GM21619 (cell line): ENCODE measurements around the gene NTNG1.

Experiments used
- ATAC-seq: cut with Tn5 transposase; IDR thresholded peaks from one replicate; pipeline ENCODE4 v1.9.1; 2021; ENCODE audit not compliant: unreplicated experiment

Gene NTNG1

DNA sequence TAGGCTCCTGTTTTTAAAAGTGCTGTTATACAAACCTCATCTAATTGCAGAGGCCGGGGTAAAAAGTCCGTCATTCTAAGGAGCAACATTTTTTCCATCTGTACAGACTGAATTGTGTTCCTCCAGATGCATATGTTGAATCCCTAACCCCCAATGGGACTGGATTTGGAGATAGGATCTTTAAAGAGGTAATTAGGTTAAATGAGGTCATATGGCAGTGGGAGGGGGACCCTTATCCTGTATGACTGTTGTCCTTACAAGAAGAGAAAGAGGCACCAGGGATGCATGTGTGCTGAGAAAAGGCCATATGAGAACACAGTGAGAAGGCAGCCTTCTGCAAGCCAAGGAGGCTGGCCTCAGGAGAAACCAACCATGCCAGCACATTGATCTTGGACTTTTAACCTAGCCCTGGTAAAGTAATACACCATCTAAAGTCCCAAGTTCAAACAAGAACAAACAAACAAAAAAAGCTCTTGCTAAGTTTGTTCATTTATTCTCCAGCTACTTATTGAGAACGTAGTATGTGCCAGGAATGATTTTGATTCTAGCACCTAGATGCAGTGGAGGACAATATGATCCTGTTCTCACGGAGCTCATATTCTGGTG lies 352.4 kb downstream of the NTNG1 start:
- ATAC-seq, result no peak

DNA sequence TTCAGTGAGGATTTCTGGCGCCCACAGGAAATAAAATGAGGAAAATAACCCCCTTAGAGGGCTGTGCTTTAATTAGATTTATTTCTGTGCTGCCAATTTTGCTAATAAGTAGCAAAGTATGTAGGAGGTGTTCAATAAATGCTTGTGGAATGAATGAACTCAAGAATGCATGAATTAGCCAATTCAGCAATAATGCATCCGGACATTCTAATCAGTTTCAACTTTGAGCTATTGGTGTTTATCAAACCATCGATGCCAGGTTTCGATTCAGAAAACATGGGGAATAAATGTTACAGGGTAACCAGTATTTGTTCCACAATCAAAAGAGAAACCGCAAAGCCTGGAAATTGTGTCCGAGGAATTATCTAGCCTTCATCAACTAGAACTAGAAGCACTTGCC lies 353.2 kb downstream of the NTNG1 start:
- ATAC-seq, result no peak

DNA sequence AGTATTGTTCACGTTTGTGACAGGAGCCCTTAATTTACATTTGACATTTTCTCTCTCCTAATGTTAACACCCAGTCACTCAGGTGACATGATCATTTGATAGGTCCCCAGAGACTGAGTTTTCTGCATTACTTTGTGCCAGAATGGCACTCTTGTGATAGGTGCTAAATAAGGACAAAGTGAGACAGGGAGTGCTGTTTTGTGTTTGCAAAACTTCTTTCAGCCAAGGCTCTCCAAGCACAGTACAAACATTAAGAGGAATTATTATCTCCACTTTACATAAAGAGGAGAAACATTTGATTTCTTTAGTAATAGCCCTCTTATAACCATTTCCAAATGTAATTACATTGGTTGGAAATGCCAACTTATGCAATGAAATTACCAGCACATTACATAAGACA lies 355.2 kb downstream of the NTNG1 start:
- no peak for ATAC-seq

DNA sequence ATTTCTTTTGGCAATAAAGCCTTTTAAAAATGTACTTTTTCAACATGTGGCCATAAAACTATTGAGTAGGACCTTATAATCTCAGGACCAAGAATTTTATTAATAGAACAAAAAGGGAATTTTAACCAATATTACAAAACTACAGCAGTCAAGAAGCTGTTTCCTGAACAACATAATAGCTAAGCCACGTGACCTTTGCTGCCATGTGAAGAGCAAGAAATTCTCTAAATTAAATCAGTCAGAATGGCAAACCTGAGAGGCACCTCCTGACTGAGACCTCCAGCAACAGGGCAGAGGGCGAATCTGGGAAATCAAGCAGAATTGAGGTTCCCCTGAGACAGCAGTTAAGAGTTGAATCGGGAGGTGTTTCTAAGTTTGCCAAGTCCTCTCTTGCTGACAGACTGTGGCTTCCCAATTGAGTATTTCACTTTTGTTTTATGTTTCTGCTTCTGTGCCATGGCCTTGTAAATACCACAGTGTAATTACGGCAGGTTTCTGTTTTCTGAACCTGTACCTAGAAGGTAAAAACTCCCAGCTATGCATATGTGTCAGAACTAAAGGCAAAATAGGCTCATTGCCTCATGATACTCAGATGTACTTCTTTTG lies 358.4 kb downstream of the NTNG1 start:
- peak; percentile 98 for ATAC-seq

DNA sequence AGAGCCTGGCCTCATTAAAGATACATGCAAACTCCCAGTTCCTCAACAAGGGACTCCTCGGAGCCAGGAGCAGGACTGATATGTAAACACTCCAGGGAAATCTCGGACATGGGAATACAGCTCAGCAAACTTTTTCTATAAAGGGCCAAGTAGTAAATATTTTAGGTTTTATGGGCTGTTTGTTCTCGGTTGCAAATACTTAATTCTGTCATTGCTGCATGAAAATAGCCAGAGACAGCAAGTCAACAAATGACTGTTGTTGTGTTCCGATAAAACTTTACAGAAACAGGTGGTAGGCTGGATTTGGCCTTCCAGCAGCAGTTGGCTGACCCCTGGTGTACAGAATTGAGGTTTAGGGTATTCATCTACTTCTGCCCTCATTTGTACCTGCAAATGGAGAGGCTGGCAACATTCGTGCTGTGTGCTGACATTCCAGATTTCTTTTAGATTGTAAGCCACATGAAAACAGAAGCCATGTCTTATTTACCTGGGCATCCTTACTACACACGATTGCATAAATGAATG lies 360.3 kb downstream of the NTNG1 start:
- ATAC-seq, result no peak

DNA sequence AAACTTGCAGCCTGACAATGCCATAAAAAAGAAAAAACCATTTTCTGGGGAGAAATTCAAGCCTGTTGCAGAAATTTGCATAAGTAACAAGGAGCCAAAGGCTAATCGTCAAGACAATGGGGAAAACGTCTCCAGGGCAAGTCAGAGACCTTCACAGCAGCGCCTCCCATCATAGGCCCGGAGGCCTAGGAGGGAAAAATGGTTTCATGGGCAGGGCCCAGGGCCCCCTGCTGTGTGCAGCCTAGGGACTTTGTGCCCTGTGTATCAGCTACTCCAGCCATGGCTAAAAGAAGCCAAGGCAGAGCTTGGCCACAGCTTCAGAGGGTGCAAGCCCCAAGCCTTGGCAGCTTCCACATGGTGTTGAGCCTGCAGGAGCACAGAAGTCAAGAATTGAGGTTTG lies 369.5 kb downstream of the NTNG1 start:
- ATAC-seq, result no peak

DNA sequence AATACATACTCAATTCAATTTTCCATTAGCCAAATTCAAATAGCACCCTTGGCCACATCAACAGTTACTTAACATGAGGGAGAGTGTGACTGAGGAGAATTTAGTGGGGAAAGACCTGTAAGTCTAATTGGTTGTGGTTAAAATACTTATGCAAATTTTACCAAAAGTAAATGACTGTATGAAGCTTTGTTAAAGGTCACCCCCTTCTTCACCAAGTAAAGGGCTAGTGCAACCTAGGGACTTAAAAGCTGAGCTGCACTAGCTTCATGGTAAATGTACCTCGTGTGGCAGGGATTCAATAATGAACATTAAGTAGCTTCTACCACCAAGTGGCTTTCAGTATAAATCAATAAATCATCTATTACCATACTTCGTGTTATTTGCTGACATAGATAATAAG lies 372.0 kb downstream of the NTNG1 start:
- no peak for ATAC-seq

DNA sequence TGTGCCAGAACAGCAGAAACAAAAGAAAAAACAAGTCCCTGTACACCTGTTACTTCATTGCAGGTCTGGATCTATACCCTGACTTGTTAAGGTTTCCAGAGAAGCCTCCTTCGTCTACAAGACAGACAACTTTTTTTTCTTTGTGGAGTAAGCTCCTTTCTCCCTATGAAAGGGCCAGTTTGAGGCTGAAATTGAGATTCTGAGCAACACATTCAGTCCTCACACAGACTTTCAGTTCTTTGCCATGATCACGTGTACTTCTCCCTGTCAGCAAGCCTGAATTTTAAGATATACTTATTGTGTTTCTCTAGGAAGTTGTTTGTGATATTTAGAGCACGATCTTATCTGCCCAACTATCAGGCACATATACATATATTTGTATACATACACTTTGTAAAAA lies 374.0 kb downstream of the NTNG1 start:
- ATAC-seq, result no peak

DNA sequence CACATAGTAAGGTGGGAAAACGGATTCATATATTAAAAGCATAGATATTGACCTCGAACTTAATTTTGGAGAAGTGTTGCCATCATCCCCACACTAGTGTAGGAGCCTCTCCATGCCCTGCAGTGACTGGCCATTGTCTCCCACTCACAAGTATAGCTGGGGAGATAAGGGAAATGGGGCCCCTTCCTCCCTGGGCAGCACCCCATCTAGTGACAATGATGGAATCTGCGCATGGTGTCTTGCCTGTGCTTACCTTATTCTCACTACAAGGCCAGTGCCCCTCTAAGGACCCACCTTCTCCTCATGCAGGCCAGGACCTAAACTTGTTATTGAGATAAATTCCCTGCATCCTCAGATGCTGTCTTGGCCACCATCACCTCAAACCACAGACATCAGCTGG lies 374.9 kb downstream of the NTNG1 start:
- ATAC-seq, result no peak

DNA sequence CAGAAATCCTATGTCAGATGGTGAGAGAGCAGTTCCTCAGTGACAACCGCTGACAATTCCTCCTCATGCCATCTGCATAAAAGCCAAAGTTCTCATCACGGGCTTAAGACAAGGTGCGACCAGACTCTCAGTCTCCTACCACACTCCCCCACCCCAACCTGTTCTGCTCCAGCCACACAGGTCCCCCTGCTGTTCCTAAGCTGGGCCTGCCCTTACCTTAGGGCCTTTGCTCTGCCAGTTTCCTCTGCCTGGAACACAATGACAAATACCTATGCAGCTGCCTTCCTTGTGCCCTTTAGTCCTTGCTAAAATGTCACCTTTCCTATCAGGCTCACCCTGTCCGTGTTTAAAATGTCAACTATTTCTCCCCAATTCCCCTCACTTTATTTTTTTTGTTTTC lies 382.2 kb downstream of the NTNG1 start:
- no peak for ATAC-seq

DNA sequence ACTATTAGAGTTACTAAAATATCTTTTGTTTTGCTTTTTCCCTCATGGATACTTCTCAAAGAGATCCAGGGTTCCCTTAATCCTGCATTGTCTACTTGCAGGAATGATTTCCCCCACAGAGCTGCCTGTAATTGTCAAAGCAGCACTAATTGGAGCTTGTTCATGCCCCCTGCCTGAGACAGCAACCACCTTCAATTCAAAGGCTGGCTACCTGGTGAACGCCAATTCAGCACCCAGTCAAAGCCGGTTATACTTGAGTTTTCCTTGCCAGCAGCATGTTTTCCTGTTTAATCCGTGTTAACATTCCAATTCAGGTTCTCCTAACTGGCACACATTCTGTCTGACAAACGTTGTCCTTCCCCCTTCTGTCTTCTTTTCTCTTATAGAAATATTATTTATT lies 382.9 kb downstream of the NTNG1 start:
- ATAC-seq, result no peak

DNA sequence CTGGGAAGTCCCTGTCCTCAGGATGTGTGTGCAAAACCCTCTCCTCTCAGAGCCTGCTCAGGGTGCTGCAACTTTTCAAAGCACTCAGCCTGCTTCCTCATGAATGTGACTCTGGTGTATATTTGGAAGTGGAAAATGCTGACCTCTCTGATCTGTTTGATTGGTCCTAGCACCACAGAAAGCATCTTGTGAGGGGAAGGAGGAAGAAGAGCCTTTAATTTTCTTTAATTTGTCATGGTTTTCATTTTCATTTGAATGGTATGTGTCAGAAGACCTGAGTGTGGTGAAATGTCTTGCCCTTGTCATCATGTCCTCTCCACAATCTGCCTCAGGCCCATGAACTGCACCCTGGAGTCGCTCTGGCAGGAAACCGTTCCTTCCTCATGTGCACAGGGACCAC lies 383.5 kb downstream of the NTNG1 start:
- no peak for ATAC-seq

DNA sequence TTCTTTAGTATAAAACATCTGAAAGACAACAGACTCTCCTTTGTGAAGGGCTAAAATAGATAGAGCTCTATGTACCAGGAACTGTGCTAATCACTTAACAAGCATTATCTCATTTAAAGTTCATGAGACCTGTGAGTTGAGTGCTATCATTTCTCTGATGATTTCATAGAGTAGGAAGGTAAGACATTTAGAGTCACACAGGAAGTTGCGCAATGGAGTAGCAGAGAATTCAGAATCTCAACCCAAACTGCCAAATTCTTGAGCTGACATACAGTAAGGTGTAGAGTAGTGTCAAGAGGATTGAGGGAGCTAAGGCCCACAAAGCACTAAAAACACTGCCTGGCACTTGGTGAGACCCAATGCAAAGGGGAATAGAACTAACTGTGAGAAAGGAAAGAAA lies 384.3 kb downstream of the NTNG1 start:
- ATAC-seq, result no peak

DNA sequence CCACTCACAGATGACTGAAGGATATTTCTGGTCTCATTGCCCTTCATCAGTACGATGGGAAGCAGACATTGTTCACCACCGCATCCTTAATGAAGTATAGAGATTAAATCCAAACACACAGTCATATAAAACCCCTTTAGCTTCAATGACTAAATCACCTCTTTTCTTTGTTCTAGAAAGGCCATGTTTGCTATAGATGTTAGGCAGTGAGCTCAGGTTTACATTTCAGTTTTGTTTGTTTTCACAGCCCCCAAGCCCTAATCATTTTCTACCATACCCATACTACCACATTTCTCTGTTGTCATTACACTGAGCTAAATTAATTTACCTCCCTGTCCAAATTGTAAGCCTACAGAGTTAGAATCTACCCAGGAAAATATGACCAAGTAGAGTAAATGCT lies 385.1 kb downstream of the NTNG1 start:
- no peak for ATAC-seq

DNA sequence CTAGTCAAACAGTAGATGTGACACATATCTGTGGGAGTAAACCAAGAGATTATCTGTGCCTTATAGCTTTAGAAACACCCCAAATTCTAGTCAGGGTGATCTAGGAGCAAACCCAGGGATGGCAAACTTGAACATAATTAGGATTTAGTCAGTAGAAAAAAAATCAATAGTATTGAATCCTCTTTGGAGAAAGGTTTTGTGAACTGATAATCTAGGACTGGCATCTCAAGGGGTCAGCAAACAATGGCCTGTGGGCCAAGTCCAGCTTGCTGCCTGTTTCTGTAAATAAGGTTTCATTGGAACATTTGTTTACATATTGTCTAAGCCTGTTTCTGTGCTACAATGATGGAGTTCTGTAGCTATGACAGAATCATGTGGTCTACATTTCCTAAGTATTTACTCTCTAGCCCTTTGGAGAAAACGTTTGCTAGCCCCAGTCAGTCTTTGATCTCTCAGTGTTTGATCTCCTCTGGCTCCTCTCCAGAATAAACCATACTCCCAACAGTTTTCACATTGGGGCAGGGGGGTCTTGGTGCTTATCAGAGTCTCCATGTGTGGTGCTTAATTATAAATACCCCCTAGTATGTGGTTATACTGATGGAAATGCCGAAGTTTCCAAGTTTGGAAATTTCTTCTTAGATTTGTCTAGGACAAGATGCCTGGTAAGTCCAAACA lies 385.8 kb downstream of the NTNG1 start:
- ATAC-seq, result no peak

DNA sequence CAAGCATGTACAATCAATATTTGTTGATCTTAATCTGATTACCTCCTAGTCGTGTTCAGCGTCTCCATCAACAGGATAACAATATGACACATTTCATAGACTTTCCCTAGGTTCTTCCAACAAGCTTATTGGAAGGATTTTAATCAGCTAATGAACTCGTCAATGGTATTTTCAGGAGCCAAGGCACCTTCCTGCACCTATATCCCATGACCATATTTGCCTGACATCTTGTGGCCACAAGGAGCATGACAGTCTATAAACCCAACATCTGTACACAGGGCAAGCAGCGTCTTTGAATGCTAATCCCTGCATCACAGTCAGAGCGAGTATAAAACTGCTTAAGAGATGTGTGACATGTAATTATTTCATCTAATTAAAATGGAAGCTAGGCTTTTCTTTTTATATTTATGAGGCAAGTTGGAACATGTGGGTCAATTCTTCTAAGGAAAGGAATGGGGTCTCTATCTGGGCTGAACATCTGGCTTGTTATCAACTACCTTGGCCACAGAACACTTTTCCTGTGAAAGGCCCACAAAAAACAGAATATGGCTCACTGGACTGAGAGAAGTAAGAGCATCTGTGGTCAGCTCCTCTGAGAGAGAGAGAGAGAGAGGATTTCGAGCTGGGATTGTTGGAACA lies 388.8 kb downstream of the NTNG1 start:
- peak; percentile 95 for ATAC-seq

DNA sequence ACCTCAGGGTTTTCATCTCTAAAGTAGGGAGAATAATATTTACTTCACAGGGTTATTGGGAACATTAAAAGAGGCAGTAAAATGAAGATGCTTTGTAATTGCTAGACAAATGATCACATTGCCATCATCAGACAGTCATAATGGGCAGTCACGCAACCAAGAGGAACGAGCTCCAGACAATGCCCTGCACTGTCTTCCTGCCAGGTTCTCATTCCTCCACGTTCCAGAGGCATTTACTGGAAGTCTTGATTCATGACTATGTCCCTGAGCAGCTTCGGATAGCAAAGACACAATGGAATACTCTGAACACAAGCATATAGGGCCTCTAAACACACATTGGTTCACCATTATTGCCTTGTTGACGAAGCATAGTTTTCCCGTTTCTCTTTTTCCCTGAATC lies 389.7 kb downstream of the NTNG1 start:
- ATAC-seq, result no peak

DNA sequence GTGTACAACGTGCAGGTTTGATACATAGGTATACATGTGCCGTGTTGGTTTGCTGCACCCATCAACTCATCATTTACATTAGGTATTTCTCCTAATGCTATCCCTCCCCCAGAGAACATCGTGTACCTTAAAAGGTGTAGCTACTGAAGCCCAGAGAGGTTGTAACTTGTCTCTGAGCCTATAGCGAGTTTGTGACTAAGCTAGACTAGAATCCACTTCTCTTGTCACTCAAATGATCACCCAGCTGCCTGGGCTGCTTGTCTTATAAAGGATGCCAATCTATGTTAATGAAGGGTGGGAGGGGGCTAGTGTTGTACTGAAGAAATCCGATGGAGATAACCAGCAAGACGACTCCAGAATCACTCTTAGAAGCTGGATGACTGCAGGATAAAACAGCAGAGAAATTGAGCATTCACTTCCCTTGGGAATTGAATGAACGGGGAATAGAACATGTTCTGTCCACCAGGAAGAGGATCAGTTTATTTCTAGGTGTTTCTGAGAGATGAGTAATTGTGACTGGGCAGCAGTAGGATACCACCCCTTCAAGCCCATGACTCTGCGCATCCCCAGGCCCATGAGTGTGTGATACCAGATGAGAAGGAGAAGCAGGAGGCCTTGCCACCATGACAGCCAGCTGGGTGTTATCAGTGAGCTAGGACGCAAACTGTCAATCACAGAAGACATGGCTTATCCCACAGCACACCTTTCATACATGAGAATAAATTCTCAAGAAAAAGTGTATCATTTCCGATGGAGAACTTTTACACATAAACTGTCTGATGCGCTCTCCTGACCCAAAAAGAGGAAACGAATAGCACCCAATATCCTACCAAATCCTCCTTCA lies 390.4 kb downstream of the NTNG1 start:
- ATAC-seq, result no peak

DNA sequence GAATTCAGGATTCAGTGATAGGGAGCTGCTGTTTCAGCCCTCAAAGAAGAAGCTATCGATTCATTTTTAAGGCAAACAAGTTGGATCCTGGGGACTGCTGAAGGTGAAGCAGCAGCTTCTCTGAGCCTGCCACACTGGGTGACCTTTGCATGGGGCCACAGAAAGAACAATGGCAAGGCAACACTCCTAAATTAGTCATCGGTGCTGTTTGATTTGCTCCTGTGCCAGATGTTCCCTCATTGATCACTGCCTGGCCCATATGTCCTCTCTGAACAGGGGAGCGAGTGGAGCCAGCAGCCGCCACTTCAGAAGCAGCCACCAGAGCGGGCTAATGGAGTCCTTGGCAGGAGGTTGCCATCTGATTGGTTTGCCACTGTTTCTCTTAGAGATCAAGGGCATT lies 391.5 kb downstream of the NTNG1 start:
- no peak for ATAC-seq
